ENCODE results near the gene IGF2BP1.

The IGF2BP1 gene

GRCh38 chr17:49029801-49030200 lies 32.6 kb downstream of the IGF2BP1 start:
- Histone ChIP-seq H3K27me3 (ENCODE audit: insufficient read depth, low read depth) (no peaks in the 10 kb centered on the region), H3K4me2 (no peak overlapping the region), H3K79me2 (ENCODE audit: insufficient read depth, low read depth) (no peaks in the 10 kb centered on the region), H4K20me1 (ENCODE audit: insufficient read depth) (no peaks in the 10 kb centered on the region), H3K36me3 (ENCODE audit: insufficient read depth) (no peaks in the 10 kb centered on the region), H3K9ac (no peak overlapping the region), H3K4me1 (ENCODE audit: low read depth, poor library complexity, severe bottlenecking) (peaks cover 13% of the 10 kb centered on the region), H3K4me3 (IDR thresholded peaks at IDR 0.05; ENCODE audit: insufficient read depth, low read depth, low read length) (no peak overlapping the region), H3K27ac (no peak overlapping the region), H2AFZ (ENCODE audit: low read depth) (no peak overlapping the region)
- no peak for TF ChIP-seq CTCF (conservative IDR thresholded peaks at IDR 0.05; ENCODE audit: low read depth, low read length)

GRCh38 chr17:49031965-49032928 lies 35.1 kb downstream of the IGF2BP1 start:
- no peaks in the 10 kb centered on the region for H3K79me2 ChIP-seq (ENCODE audit: insufficient read depth, low read depth)
- peaks cover 13% of the 10 kb centered on the region for H3K4me1 ChIP-seq (ENCODE audit: low read depth, poor library complexity, severe bottlenecking)
- peak overlapping the region; percentile 32 for H3K4me2 ChIP-seq
- peak; percentile 94 for TF ChIP-seq CTCF (conservative IDR thresholded peaks at IDR 0.05; ENCODE audit: low read depth, low read length)
- no peaks in the 10 kb centered on the region for H4K20me1 ChIP-seq (ENCODE audit: insufficient read depth)
- H3K36me3 ChIP-seq (ENCODE audit: insufficient read depth): no peaks in the 10 kb centered on the region
- H2AFZ ChIP-seq (ENCODE audit: low read depth): peak overlapping the region; percentile 23
- no peaks in the 10 kb centered on the region for H3K27me3 ChIP-seq (ENCODE audit: insufficient read depth, low read depth)
- no peak overlapping the region for H3K4me3 ChIP-seq (IDR thresholded peaks at IDR 0.05; ENCODE audit: insufficient read depth, low read depth, low read length)
- H3K9ac ChIP-seq: no peak overlapping the region
- H3K27ac ChIP-seq: no peak overlapping the region

GRCh38 chr17:49035470-49036269 lies 38.5 kb downstream of the IGF2BP1 start:
- H3K4me1 ChIP-seq (ENCODE audit: low read depth, poor library complexity, severe bottlenecking): peaks cover 13% of the 10 kb centered on the region
- H3K9ac ChIP-seq: no peak overlapping the region
- H3K27ac ChIP-seq: no peak overlapping the region
- no peak overlapping the region for H3K4me2 ChIP-seq
- peak; percentile 82 for TF ChIP-seq CTCF (conservative IDR thresholded peaks at IDR 0.05; ENCODE audit: low read depth, low read length)
- H4K20me1 ChIP-seq (ENCODE audit: insufficient read depth): no peaks in the 10 kb centered on the region
- no peaks in the 10 kb centered on the region for H3K79me2 ChIP-seq (ENCODE audit: insufficient read depth, low read depth)
- H3K36me3 ChIP-seq (ENCODE audit: insufficient read depth): no peaks in the 10 kb centered on the region
- H3K4me3 ChIP-seq (IDR thresholded peaks at IDR 0.05; ENCODE audit: insufficient read depth, low read depth, low read length): no peak overlapping the region
- no peaks in the 10 kb centered on the region for H3K27me3 ChIP-seq (ENCODE audit: insufficient read depth, low read depth)
- H2AFZ ChIP-seq (ENCODE audit: low read depth): no peak overlapping the region

- TF ChIP-seq CTCF (conservative IDR thresholded peaks at IDR 0.05; ENCODE audit: low read depth, low read length): peak; percentile 23; the same call in 1 of the 2 replicates
- H3K4me3 ChIP-seq (IDR thresholded peaks at IDR 0.05; ENCODE audit: insufficient read depth, low read depth, low read length): no peak overlapping the region
- no peak overlapping the region for H3K9ac ChIP-seq
- no peak overlapping the region for H3K4me2 ChIP-seq
- H4K20me1 ChIP-seq (ENCODE audit: insufficient read depth): no peaks in the 10 kb centered on the region
- no peaks in the 10 kb centered on the region for H3K27me3 ChIP-seq (ENCODE audit: insufficient read depth, low read depth)
- no peak overlapping the region for H2AFZ ChIP-seq (ENCODE audit: low read depth)
- peaks cover 13% of the 10 kb centered on the region for H3K4me1 ChIP-seq (ENCODE audit: low read depth, poor library complexity, severe bottlenecking)
- no peaks in the 10 kb centered on the region for H3K79me2 ChIP-seq (ENCODE audit: insufficient read depth, low read depth)
- no peak overlapping the region for H3K27ac ChIP-seq
- no peaks in the 10 kb centered on the region for H3K36me3 ChIP-seq (ENCODE audit: insufficient read depth)
Observed at GRCh38 chr17:49036270-49036626, 39.1 kb downstream of the IGF2BP1 start.
